ENCODE results near the gene UQCRH. TPM values are rescaled to one million over a fixed set of nuclear protein-coding genes. Genes with fewer than 3 reads are reported as not detected.

UQCRH gene
- polyA plus RNA-seq, 1 of the 3 experiments (the other 2 are of a cell fraction), result 971 TPM

DNA sequence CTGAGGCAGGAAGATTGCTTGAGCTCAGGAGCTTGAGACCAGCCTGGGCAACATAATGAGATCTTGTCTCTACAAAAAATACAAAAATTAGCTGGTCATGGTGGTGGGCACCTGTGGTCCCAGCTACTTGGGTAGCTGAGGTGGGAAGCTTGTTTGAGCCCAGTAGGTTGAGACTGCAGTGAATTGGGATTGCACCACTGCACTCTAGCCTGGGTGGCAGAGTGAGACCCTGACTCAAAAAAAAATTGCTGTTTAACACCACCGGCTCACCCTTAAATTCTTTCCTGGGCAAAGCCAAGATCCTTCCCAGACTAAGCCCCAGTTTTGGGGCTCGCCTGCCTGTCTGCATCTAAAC, 30.5 kb downstream of the UQCRH start:
- no peaks in the 10 kb centered on the region for H3K79me2 ChIP-seq (ENCODE audit: insufficient read depth)

DNA sequence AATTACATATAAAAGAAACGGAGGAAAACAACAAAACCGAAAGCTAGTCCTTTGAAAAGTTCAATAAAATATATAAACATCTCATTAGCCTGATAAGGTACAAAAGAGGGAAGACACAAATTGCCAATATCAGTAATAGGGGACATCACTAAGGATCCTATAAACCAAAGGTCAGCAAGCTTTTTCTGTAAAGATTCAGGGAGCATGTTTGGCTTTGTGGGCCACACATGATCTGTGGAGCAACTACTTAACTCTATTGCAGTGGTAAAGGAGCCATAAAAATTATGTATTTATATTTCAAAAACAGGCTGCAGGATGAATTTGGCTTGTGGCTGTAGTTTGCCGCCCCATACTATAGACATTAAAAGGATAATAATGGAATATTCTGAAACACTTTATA, 31.6 kb downstream of the UQCRH start:
- H3K27ac ChIP-seq (ENCODE audit: low read depth in 2 of 2, low read length in 1 of 2), result no peak overlapping the region
- DNase-seq, result no peak
- no peak overlapping the region for H3K4me3 ChIP-seq (ENCODE audit: low read depth in 2 of 2, low read length in 1 of 2)
- H3K9ac ChIP-seq, result no peak overlapping the region
- H3K36me3 ChIP-seq (replicated peaks in 1 of 2; ENCODE audit: control insufficient read depth in 1 of 2, insufficient read depth in 2 of 2, low read length in 1 of 2), result no peaks in the 10 kb centered on the region
- TF ChIP-seq, protein P1, sequence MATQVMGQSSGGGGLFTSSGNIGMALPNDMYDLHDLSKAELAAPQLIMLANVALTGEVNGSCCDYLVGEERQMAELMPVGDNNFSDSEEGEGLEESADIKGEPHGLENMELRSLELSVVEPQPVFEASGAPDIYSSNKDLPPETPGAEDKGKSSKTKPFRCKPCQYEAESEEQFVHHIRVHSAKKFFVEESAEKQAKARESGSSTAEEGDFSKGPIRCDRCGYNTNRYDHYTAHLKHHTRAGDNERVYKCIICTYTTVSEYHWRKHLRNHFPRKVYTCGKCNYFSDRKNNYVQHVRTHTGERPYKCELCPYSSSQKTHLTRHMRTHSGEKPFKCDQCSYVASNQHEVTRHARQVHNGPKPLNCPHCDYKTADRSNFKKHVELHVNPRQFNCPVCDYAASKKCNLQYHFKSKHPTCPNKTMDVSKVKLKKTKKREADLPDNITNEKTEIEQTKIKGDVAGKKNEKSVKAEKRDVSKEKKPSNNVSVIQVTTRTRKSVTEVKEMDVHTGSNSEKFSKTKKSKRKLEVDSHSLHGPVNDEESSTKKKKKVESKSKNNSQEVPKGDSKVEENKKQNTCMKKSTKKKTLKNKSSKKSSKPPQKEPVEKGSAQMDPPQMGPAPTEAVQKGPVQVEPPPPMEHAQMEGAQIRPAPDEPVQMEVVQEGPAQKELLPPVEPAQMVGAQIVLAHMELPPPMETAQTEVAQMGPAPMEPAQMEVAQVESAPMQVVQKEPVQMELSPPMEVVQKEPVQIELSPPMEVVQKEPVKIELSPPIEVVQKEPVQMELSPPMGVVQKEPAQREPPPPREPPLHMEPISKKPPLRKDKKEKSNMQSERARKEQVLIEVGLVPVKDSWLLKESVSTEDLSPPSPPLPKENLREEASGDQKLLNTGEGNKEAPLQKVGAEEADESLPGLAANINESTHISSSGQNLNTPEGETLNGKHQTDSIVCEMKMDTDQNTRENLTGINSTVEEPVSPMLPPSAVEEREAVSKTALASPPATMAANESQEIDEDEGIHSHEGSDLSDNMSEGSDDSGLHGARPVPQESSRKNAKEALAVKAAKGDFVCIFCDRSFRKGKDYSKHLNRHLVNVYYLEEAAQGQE (IDR thresholded peaks at IDR 0.05; ENCODE audit: low read depth, low read length), result no peak
- TF ChIP-seq SIN3A (IDR thresholded peaks at IDR 0.05; ENCODE audit: borderline replicate concordance, low read depth, low read length), result no peak
- TF ChIP-seq RAD21 (IDR thresholded peaks at IDR 0.05; ENCODE audit: low read length), result no peak
- TF ChIP-seq, protein P2, sequence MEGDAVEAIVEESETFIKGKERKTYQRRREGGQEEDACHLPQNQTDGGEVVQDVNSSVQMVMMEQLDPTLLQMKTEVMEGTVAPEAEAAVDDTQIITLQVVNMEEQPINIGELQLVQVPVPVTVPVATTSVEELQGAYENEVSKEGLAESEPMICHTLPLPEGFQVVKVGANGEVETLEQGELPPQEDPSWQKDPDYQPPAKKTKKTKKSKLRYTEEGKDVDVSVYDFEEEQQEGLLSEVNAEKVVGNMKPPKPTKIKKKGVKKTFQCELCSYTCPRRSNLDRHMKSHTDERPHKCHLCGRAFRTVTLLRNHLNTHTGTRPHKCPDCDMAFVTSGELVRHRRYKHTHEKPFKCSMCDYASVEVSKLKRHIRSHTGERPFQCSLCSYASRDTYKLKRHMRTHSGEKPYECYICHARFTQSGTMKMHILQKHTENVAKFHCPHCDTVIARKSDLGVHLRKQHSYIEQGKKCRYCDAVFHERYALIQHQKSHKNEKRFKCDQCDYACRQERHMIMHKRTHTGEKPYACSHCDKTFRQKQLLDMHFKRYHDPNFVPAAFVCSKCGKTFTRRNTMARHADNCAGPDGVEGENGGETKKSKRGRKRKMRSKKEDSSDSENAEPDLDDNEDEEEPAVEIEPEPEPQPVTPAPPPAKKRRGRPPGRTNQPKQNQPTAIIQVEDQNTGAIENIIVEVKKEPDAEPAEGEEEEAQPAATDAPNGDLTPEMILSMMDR (IDR thresholded peaks at IDR 0.05), result no peak
- TF ChIP-seq JUND (IDR thresholded peaks at IDR 0.05), result no peak
- TF ChIP-seq, protein P3, sequence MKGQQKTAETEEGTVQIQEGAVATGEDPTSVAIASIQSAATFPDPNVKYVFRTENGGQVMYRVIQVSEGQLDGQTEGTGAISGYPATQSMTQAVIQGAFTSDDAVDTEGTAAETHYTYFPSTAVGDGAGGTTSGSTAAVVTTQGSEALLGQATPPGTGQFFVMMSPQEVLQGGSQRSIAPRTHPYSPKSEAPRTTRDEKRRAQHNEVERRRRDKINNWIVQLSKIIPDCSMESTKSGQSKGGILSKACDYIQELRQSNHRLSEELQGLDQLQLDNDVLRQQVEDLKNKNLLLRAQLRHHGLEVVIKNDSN (IDR thresholded peaks at IDR 0.05; ENCODE audit: borderline replicate concordance, low read depth), result no peak
- no peak for TF ChIP-seq POLR2AphosphoS5 (IDR thresholded peaks at IDR 0.05; ENCODE audit: low read depth, low read length)
- no peak for TF ChIP-seq RXRA (IDR thresholded peaks at IDR 0.05; ENCODE audit: borderline replicate concordance, low read depth)
- no peak for TF ChIP-seq FOSL2 (IDR thresholded peaks at IDR 0.05; ENCODE audit: borderline replicate concordance, low read depth)
- no peak for TF ChIP-seq TCF12 (IDR thresholded peaks at IDR 0.05)
- TF ChIP-seq GABPA (IDR thresholded peaks at IDR 0.05; ENCODE audit: low read depth), result no peak
- TF ChIP-seq, protein P4, sequence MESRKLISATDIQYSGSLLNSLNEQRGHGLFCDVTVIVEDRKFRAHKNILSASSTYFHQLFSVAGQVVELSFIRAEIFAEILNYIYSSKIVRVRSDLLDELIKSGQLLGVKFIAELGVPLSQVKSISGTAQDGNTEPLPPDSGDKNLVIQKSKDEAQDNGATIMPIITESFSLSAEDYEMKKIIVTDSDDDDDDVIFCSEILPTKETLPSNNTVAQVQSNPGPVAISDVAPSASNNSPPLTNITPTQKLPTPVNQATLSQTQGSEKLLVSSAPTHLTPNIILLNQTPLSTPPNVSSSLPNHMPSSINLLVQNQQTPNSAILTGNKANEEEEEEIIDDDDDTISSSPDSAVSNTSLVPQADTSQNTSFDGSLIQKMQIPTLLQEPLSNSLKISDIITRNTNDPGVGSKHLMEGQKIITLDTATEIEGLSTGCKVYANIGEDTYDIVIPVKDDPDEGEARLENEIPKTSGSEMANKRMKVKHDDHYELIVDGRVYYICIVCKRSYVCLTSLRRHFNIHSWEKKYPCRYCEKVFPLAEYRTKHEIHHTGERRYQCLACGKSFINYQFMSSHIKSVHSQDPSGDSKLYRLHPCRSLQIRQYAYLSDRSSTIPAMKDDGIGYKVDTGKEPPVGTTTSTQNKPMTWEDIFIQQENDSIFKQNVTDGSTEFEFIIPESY (IDR thresholded peaks at IDR 0.05; ENCODE audit: borderline replicate concordance, low read depth), result no peak
- TF ChIP-seq, protein P5, sequence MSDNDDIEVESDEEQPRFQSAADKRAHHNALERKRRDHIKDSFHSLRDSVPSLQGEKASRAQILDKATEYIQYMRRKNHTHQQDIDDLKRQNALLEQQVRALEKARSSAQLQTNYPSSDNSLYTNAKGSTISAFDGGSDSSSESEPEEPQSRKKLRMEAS (IDR thresholded peaks at IDR 0.05; ENCODE audit: low read depth), result no peak
- peaks cover 3 to 6% of the 10 kb centered on the region in 2 experiments; a peak in 1 of 4 replicates for H3K4me1 ChIP-seq (ENCODE audit: control insufficient read depth in 1 of 2, insufficient read depth in 2 of 2, low read depth in 1 of 2, low read length in 1 of 2)
- no peaks in the 10 kb centered on the region for H3K9me3 ChIP-seq
- peaks cover 10% of the 10 kb centered on the region for H3F3A ChIP-seq (replicated peaks; ENCODE audit: insufficient read depth)
- H4K20me1 ChIP-seq (ENCODE audit: insufficient read depth), result no peaks in the 10 kb centered on the region
- no peaks in the 10 kb centered on the region for H3K9me2 ChIP-seq
- H3K27me3 ChIP-seq (ENCODE audit: insufficient read depth), result no peaks in the 10 kb centered on the region
- ChIA-PET CTCF (interaction anchor here (1.1 to 1.5 kb wide), 2 partner anchors 12 to 112 kb away, joined by 3 to 6 read pairs; no protein-coding TSS in a partner anchor), POLR2A (no interaction called here)
- H3K79me2 ChIP-seq (ENCODE audit: insufficient read depth), result no peaks in the 10 kb centered on the region
- H3K4me2 ChIP-seq, result no peak overlapping the region
- WGBS (ENCODE audit: low lambda C conversion rate), result 90% methylated on average over 3 of the region's 3 CpGs
- no peak overlapping the region for H2AFZ ChIP-seq (ENCODE audit: low read depth)

More for the DNA sequence above, 30.5 kb downstream of the UQCRH start:
- ChIA-PET CTCF (interaction anchor here (0.9 to 1.5 kb wide), 6 partner anchors 8 to 31 kb away, joined by 3 to 7 read pairs (median 4); partner anchors contain the start of genes LRRC41 and UQCRH), POLR2A (no interaction called here)
- 67% methylated on average over 2 of the region's 2 CpGs for WGBS (ENCODE audit: low lambda C conversion rate)
- Histone ChIP-seq H3K4me3 (ENCODE audit: low read depth in 2 of 2, low read length in 1 of 2) (no peak overlapping the region), H3K4me1 (ENCODE audit: control insufficient read depth in 1 of 2, insufficient read depth in 2 of 2, low read depth in 1 of 2, low read length in 1 of 2) (no peaks in the 10 kb centered on the region), H3K27ac (ENCODE audit: low read depth in 2 of 2, low read length in 1 of 2) (no peak overlapping the region), H2AFZ (ENCODE audit: low read depth) (no peak overlapping the region), H3K9me2 (no peaks in the 10 kb centered on the region), H3K4me2 (no peak overlapping the region), H4K20me1 (ENCODE audit: insufficient read depth) (no peaks in the 10 kb centered on the region), H3K9ac (no peak overlapping the region), H3K27me3 (ENCODE audit: insufficient read depth) (no peaks in the 10 kb centered on the region), H3F3A (replicated peaks; ENCODE audit: insufficient read depth) (peaks cover 4% of the 10 kb centered on the region), H3K36me3 (replicated peaks in 1 of 2; ENCODE audit: control insufficient read depth in 1 of 2, insufficient read depth in 2 of 2, low read length in 1 of 2) (no peaks in the 10 kb centered on the region), H3K9me3 (no peaks in the 10 kb centered on the region)
- TF ChIP-seq TAF1 (IDR thresholded peaks at IDR 0.05; ENCODE audit: borderline replicate concordance, low read depth, low read length) (no peak), MEF2A (IDR thresholded peaks at IDR 0.05; ENCODE audit: borderline replicate concordance, low read depth) (no peak), EZH2phosphoT487 (IDR thresholded peaks at IDR 0.05; ENCODE audit: borderline replicate concordance, low read depth) (no peak)
- DNase-seq, result no peak

Data from SK-N-SH (cell line).